OCI-LY3 (cell line): ENCODE results near the gene ATP8B3.
A peak's percentile ranks its signal among the peaks of the same experiment; 100 is the strongest.

Experiments used
- EZH2phosphoT487 ChIP-seq: fragments of 200-600 bp; shearing (Covaris generic); IDR thresholded peaks from 2 replicates; pipeline ENCODE4 v1.6.1; 2018; ENCODE audit warnings: antibody characterized with exemption, mixed run types, low read depth
- TF ChIP-seq, protein P1 (sequence below): fragments of 200-600, 300-600 bp; sonication (generic); IDR thresholded peaks from 2 replicates; pipeline ENCODE4 v1.5.1; 2014; ENCODE audit warnings: antibody characterized with exemption, low read length, low read depth

DNA sequence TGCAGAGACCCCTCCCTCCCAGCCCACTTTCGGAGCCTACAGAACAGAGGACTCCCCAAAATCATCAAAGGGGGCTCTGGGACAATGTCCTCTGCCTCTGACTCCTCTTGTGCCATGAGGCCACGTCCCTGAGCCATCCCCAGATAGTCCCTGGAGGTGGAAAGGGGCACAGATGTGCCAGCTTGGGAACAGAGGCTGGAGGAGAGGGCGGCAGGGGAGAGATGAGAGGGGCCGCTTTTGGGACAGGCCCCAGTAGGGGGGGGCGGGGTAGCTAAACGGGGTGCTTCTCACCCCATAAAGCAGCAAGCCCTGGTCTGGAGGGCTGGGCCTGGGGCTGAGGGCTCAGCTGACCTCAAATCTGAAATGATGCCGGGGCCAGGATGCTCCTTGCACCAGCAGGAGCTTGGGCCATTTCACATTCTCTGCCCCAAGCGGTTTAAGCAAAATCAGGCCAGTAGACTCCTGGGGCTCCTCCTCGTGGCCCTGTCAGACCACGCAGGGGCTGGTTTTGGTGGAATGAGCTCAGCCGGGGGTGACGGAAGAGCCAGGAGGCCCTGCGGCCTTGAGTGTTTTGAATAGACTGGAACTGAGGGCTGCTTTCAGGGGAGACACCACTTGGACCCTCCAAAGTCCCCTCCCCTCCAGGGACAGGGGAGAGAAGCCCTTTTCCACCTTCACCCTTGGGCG is 31.7 kb downstream of the ATP8B3 start:
- TF ChIP-seq, protein P1, sequence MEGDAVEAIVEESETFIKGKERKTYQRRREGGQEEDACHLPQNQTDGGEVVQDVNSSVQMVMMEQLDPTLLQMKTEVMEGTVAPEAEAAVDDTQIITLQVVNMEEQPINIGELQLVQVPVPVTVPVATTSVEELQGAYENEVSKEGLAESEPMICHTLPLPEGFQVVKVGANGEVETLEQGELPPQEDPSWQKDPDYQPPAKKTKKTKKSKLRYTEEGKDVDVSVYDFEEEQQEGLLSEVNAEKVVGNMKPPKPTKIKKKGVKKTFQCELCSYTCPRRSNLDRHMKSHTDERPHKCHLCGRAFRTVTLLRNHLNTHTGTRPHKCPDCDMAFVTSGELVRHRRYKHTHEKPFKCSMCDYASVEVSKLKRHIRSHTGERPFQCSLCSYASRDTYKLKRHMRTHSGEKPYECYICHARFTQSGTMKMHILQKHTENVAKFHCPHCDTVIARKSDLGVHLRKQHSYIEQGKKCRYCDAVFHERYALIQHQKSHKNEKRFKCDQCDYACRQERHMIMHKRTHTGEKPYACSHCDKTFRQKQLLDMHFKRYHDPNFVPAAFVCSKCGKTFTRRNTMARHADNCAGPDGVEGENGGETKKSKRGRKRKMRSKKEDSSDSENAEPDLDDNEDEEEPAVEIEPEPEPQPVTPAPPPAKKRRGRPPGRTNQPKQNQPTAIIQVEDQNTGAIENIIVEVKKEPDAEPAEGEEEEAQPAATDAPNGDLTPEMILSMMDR: peak; percentile 10; the same call in 1 of the 2 replicates
- no peak for TF ChIP-seq EZH2phosphoT487
